NCI-H2029 treated with DMSO at 0.1 percent for 48 hours (cell line): ENCODE results near the gene HTT.
A peak's percentile ranks its signal among the peaks of the same experiment; 100 is the strongest.
"Not testable (repeated sequence)": the region's sequence is repeated elsewhere in the genome, so short reads cannot be mapped to it uniquely, and the experiment has no call there.

Experiments used
- DNase-seq: peaks from one replicate; lab custom pipeline; 2025; lab: John Stamatoyannopoulos, UW

Gene HTT

DNA sequence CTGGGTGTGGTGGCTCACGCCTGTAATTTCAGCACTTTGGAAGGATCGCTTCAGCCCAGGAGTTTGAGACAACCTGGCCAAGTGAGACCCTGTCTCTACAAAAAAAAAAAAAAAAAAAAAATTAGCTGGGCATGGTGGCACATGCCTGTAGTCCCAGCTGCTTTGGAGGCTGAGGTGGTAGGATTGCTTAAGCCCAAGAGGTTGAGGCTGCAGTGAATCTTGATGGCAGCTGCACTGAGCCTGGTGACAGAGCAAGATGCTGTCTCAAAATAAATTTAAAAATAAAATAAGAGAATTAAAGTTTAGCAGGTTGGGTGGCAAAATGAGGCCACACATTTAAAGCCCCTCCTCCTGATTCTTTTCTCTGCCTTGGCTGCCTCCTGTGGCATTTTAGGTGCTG lies 47.1 kb downstream of the HTT start:
- no peak for DNase-seq

DNA sequence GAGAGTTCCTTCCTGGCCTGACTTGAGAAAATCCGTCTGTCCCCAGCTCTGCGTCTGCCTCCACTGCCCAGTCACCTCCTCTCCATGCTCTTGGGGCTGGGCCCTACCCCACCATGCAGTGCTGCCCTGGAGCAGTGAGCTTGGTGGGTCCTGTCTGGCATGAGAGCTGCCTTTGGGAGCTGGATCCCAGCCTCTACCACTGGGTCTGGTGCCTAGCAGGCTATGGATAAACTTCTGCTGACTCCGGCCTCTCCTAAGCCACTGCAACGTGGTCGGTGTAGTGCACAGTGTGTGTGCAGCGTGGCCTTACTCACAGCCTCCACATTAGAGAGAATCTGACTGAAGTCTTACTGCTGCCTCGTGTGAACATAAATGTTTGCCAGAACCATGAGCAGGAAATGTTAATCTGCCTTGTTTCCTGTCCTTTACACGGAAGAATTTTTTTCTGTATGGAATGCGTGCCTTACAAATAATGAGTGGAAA lies 47.6 kb downstream of the HTT start:
- DNase-seq = no peak

GRCh38 chr4:3123181-3123671 lies 48.7 kb downstream of the HTT start:
- no peak for DNase-seq

DNA sequence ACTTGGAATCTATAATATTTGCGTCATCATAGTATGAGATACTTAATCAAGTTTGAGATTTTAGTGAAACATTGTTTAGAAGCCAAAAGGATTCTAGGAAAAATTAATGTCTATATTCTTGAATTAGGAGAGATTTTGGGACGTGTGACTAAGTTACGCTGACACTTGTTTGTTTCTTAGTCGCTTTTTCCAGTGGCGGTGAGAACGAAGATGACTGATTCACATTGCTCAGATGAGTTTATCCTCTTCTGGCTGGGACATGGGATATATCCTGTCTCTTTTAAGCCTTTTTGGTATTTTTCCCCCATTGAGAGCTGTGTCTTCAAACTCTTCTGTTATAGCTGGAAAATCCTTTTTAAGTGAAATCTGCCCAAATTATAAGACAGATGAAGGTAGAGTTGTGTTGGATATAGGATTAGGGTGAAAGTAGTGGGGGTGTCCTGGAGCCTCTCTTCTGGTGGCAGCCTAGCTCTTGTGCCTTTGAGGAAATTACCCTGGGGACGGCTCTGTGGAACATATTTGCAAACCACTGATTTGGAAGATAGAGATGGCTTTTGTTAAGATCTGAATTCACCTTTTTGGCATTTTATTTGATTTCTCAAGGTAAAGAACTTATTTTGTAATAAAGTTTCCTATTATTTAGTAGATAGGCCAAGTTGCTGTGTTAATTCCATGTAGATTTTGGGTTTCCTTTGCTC lies 49.7 kb downstream of the HTT start:
- no peak for DNase-seq

DNA sequence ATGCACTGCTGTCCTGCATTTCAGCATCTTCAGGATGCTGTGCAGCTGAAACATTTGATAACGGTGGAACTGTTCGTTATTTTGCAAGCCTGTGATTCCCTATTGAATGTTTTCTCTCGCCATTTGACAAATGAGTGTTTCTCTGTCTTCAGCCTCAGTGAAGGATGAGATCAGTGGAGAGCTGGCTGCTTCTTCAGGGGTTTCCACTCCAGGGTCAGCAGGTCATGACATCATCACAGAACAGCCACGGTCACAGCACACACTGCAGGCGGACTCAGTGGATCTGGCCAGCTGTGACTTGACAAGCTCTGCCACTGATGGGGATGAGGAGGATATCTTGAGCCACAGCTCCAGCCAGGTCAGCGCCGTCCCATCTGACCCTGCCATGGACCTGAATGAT lies 52.6 kb downstream of the HTT start:
- no peak for DNase-seq

DNA sequence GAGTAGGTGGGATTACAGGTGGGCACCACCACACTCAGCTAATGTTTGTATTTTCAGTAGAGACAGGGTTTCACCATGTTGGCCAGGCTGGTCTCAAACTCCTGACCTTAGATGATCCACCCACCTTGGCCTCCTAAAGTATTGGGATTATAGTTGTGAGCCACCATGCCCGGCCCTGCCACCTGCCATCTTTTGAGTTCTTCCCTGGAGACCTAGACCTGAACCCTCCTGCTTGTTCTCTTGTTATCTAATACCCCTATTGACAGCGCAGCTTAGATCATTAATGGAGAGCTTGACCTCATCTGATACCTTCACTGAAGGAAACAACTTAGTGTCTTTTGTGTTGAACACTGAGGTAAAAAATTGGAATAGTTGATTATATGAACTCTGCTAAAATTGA lies 53.6 kb downstream of the HTT start:
- no peak for DNase-seq

GRCh38 chr4:3128976-3129375 lies 54.5 kb downstream of the HTT start:
- DNase-seq = no peak

DNA sequence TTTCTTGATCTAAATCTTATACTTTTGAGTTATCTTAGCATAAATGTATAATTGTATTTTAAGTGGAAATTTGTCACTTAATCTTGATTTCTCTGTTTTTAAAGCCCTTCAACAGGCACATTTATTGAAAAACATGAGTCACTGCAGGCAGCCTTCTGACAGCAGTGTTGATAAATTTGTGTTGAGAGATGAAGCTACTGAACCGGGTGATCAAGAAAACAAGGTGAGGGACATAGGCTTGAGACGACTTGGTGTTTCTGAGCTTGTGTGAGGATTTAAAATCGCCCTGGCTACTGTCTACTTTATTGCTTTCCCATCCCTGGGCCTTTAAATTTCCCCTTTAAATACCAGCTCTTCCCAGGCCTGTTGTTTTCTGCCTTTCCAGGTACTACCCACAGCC lies 55.7 kb downstream of the HTT start:
- no peak for DNase-seq

GRCh38 chr4:3130826-3131225 lies 56.3 kb downstream of the HTT start:
- no peak for DNase-seq

DNA sequence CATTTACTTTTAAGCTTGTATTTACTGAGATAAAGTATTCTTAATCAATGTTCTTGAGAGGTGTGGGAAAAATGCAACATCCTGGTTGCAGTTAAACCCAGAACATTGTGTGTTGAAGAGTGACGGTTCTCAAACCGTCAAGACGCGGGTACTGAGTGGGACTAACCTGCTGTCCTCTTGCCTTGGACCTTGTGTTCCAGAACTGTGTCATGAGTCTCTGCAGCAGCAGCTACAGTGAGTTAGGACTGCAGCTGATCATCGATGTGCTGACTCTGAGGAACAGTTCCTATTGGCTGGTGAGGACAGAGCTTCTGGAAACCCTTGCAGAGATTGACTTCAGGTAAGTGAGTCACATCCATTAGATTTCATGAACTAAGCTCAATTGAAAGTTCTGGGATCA lies 59.7 kb downstream of the HTT start:
- DNase-seq = no peak

GRCh38 chr4:3135155-3136011 lies 60.9 kb downstream of the HTT start:
- DNase-seq = peak; percentile 85

- no peak for DNase-seq
These were observed 62.0 kb downstream of the HTT start for GRCh38 chr4:3136454-3136853.

- no peak for DNase-seq
These were observed 63.4 kb downstream of the HTT start for GRCh38 chr4:3137908-3138307.

DNA sequence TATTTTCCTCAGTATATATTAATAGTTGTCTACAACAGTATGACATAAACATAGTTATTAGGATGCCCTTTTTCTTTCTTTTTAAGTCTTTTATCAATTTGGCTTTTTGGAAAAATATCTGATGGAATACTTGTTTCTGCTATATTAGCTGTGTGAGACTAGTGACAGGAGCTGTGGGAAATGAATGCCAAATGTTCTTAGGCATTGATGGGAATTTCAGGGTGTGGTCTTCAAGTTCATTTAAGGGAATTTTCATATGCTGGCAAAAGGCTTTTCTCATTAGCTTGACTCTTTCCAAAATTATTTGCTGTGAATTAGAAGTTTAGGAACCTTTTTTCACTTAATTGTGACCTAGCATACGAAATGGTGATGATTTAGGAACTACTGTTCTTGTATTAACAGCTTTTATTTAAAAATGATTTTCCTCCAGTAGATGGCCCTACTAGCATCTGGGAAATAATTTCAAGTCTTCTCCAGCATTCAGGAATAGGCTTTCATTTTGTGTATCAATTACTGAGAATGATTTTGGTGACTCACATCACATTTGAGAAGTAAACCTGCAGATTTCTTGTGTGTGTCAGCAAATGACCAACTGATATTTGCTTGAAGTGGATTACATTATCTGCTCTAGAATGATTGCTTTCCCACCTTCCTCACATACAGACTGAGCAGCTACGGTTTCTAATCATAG lies 70.9 kb downstream of the HTT start:
- DNase-seq = no peak

DNA sequence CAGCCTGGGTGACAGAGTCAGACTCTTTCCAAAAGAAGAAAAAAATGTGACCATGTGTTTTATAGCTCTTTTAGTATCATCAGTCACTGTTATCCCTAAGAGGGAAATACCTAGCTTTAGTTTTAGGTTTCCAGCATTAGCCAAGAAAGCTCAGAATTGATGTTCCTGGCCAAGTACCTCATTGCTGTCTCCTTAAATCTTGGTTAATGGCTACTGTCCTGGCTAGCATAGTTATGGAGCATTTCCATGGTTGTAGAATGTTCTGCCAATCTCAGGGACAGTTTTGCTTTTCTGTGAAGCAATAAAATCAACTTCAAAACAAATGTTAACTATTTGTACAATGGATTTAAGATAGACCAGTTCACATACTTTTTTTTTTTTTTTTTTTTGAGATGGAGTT lies 74.4 kb downstream of the HTT start:
- DNase-seq = no peak

GRCh38 chr4:3151238-3151637 lies 76.8 kb downstream of the HTT start:
- not testable (repeated sequence) for DNase-seq

DNA sequence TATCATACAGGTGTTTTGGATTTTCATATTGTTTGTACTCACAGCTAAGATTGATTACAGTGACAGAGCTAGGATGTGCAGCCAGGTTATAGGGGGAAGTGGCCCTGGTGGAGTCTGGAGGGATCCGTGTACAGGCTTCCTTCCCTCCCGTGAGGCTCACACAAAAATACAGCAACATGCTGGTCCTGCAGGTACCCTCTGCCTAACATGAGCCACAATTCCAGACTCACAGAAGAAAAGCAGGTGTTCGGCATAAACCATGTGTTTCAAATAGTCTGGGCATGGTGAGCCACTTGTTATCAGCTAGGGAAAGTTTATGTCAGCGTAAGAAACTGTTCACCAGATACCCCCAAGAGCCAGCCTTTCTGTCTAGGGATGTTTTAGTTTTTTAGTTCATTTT lies 82.9 kb downstream of the HTT start:
- no peak for DNase-seq

GRCh38 chr4:3158841-3159240 lies 84.4 kb downstream of the HTT start:
- DNase-seq = no peak

DNA sequence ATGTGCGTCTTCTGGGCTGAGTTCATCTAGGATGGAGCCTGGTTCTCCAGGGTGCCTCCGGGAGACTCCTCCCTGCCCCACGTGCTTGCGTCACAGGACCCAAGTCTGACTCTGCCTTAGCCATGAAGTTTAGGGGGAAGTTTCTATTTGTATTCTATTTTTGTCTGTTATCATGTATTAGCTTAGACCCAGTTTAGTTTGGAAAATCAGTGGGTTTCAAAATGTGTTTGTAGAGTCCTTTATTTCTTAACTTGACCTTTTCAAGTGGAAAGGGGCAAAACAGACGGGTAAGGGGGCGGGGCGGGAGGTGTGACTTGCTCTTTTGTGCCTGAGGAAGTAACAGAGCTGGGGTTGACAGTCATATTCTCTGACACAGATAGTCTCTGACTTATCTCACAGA lies 86.0 kb downstream of the HTT start:
- no peak for DNase-seq

DNA sequence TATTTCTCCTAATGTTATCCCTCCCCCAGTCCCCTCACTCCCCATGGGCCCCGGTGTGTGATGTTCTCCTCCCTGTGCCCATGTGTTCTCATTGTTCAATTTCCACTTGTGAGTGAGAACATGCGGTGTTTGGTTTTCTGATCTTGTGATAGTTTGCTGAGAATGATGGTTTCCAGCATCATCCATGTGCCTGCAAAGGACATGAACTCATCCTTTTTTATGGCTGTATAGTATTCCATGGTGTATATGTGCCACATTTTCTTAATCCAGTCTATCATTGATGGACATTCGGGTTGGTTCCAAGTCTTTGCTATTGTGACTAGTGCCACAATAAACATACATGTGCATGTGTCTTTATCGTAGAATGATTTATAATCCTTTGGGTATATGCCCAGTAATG lies 86.6 kb downstream of the HTT start:
- DNase-seq = not testable (repeated sequence)

DNA sequence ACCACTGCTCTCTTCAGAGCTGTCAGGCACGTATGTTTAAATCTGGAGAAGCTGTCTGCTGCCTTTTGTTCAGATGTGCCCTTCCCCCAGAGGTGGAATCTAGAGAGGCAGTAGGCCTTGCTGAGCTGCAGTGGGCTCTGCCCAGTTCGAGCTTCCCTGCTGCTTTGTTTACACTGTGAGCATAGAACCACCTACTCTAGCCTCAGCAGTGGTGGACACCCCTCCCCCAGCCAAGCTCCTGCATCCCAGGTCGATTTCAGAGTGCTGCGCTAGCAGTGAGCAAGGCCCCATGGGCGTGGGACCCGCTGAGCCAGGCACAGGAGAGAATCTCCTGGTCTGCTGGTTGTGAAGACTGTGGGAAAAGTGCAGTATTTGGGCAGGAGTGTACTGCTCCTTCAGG lies 92.0 kb downstream of the HTT start:
- DNase-seq = not testable (repeated sequence)

DNA sequence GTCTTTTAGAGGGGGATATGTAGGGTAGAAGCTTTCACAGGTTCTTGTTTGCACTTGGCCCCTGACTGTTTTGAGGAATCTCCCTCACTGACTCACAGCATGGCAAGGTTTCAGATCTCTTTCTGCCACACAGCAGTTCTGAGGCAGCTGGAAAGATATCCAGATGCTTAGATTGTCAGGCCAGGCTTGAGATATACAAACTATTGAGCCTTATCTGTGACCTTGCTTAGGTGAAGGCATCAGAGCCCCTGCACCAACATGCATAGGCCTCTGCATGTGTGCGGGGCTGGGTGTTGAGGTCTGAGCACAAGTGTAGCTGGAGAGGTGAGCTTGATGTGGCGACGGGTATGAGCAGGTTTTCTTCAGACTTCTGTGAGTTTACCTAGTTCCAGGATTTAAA lies 93.5 kb downstream of the HTT start:
- DNase-seq = no peak
